Activated T-cell treated with anti-CD3 and anti-CD28 coated beads for 48 hours (primary cell): Measurements from ENCODE around the gene LCN1.
"Not testable (repeated sequence)": the region's sequence is repeated elsewhere in the genome, so short reads cannot be mapped to it uniquely, and the experiment has no call there.

Source experiments
- DNase-seq: peaks from one replicate; pipeline ENCODE4 v3.0.0-alpha.2; 2020; ENCODE audit warnings: low read depth

Gene LCN1

GRCh38 chr9:135522137-135522877, 1.1 kb downstream of the LCN1 start:
- DNase-seq = no peak

DNA sequence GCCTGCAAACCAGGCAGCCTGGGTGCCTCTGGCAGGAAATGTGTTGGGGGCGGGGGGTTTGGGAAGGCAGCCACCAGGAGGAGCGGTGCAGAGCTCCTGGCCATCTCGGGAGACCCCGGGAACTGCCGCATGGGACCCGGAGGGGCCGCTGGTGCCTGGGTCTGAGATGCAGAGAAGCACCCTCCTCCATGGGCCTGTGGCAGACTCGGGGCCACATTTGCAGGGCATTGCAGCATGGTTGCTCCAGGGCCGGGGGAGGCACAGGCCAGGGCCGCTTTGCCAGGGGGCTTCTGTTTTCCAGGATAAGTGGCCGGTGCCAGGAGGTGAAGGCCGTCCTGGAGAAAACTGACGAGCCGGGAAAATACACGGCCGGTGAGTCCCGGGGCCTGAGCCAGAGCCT, 1.7 kb downstream of the LCN1 start:
- no peak for DNase-seq

DNA sequence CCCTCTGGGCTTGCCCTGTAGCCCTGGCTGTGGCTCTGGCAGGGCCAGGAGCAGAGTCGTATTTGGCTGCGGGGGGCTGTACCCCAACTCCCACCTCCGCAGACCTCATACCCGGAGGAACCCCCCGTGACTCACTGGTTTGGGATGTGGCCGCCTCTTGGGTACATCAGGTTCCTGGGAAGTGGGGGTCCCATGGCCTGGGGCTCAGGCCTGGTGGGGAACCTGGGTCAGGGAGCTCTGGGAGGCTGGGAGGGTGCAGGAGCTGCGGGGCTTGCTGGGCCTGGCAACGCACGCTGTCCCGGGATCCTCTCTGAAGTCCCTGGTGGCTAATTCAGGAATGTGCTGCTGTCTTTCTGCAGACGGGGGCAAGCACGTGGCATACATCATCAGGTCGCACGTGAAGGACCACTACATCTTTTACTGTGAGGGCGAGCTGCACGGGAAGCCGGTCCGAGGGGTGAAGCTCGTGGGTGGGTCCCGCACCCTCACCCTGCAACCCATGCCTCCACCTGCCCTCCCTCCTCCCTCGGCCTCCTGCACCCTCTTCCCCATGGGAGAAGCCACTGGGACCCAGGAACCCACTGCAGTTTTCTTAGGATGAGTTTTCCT, 2.4 kb downstream of the LCN1 start:
- DNase-seq = no peak

GRCh38 chr9:135524130-135524861, 3.1 kb downstream of the LCN1 start:
- no peak for DNase-seq

GRCh38 chr9:135525241-135526088, 4.2 kb downstream of the LCN1 start:
- DNase-seq = no peak

DNA sequence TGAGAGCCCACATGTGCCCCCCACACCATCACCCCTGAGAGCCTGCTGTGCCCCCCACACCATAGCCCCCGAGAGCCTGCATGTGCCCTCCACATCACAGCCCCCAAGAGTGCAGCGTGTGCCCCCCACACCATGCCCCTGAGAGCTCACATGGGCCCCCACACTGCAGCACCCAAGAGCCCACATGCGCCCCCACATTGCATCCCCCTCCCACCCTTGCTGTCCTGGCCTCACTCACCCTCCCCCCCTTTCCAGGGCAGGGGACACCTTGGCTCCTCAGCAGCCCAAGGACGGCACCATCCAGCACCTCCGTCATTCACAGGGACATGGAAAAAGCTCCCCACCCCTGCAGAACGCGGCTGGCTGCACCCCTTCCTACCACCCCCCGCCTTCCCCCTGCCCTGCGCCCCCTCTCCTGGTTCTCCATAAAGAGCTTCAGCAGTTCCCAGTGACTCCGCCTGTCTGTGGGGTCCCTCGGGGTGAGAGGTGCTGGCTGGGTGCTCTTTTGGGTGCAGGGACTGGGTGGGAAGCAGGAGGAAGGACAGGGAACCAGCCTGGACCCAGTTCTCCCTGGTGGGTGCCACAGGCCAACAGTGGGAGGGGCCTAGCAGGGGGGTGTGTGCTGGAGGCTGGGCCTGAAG, 5.0 kb downstream of the LCN1 start:
- no peak for DNase-seq

DNA sequence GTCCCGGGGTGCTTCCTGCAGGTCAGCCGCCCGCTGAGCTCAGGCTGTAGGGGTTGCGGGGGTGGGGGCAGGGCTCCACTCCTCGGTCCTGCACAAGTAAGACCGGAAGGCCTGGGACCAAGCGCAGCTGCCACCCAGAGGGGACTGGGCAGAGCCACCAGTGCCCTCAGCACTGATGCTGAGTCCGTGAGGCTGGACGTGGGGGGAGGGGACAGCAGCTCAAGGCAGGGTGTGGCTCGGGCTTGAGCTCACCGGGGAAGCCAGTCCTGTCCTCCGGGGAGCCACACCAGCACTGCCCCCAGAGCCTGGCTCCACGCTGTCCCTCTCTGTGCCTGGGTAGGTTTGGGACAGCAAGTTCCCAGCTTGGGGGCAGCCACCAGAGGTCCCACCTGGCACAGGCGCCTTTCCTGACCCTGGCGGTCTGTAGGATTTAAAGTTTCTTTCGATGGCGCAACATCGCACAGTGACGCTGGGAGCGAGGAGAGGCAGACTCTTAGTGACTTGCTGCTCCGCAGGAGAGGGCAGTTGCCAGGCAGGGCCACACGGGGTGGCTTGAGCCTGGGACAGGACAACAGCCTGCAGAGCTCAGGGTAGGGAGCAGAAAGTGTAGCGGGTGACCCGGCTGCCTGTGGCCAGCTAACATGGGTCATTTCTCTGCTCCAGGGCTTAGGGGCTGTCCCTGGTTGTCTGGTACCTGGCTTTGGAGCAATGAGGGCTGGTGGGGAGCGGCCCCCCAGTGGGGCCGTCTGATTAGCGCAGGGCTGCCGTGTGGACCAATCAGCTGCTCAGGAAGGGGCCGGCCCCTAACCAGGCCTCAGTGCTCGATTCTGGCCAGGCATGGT, 5.7 kb downstream of the LCN1 start:
- no peak for DNase-seq

- DNase-seq = not testable (repeated sequence)
Observed at GRCh38 chr9:135528842-135529435, 7.7 kb downstream of the LCN1 start.

- no peak for DNase-seq
Observed at GRCh38 chr9:135530146-135530545, 8.9 kb downstream of the LCN1 start.

DNA sequence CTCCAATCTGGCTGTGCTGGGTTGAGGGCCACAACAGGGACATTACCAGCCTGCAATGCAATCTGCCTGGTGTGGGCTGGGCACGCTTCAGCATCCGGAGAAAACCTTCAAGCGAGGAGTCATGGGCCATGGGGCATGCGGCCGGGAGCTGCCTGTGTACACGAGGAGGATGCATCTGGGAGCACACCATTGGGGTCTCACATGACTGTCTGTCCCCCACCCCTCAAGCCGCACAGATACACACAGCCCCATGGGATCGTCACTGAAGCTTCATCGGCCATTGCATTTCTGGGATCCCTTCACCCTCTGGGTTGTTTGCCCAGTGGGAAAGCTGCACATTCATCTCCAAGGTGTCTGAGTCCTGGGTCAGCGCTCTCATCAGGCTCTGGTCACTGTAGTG, 9.9 kb downstream of the LCN1 start:
- DNase-seq = no peak

- DNase-seq = no peak
Observed at GRCh38 chr9:135533113-135533512, 11.9 kb downstream of the LCN1 start.

DNA sequence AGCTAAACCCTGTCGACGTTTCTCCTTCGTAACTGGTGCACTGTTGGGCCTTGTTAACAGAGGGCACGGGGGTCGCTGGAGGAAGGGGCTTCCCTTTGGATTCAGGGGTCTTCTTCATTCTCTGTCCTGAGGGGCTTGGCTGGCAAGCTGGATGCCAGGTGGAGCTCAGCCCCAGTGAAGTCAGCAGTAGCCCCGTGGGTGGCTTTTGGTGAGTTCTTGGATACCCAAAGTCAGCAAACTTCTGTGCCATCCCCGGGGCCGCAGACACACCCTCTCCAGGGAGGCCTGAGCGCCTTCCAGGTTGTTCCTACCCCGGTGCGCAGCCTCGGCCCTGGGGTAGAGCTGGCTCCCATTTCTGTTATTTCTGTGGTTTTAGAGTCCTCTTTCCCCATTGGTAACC, 12.4 kb downstream of the LCN1 start:
- DNase-seq = no peak

DNA sequence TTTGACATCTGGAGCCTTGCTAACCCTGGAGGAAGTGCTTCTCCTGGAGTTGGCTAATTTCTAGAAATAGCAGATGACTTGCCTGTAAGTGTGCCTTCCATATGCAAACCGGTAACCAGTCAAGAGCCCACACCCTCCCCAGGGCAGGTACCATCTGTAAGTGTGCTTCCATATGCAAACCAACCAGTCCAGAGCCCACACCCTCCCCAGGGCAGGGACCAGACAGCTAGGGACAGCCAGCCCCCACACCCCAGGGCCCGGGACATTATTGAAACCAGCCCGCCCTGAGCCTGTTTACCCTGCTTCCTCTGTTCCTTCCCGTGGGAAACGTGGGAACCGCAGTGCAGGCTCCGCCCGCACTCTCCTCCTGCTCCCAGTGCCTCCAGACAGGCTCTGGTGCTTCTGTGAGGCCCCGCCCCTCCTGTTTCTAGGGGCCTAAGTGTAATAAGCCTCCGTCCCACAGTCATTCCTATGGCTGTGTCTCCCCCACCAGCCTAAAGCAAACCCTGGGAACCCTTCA, 13.0 kb downstream of the LCN1 start:
- not testable (repeated sequence) for DNase-seq

GRCh38 chr9:135534826-135535225, 13.6 kb downstream of the LCN1 start:
- not testable (repeated sequence) for DNase-seq

DNA sequence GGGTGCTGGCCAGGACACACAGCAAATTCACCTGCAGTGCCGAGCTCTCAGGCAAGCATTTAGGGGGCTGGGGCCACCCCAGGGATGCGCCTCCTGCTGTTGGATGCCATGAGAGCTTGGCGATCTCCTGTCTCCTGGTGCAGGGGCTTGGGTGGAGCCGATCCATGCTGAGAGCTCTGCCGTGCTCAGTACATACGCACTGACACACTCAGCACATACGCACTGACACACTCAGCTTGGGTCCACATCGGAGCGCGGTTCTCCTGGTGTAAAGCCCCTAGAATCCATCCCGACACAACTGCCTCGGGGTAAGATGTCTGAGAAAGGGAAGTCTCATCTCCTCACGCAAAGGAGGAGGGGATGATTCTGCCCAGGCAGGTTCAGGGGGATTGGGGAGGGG, 14.4 kb downstream of the LCN1 start:
- DNase-seq = not testable (repeated sequence)

DNA sequence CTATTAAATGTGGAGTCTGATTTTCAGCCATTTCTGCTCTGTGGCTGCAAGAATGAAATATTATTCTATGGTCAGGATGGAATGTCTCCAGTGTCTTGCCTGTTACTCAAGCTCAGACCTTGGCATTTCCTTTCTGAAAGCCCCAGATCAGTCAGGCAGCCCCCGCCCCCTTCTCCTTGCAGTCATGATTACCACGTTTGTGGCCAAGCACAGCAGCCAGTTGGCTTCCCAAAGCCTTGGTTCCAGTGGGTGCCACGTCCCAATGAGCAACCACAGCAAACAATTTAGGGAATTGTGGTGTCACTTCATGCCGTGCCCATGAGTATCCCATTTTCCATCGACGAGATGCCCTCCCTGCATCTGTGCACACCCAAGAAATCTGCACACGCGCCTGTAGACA, 15.0 kb downstream of the LCN1 start:
- DNase-seq = no peak

GRCh38 chr9:135543262-135543894, 22.1 kb downstream of the LCN1 start:
- DNase-seq = not testable (repeated sequence)

DNA sequence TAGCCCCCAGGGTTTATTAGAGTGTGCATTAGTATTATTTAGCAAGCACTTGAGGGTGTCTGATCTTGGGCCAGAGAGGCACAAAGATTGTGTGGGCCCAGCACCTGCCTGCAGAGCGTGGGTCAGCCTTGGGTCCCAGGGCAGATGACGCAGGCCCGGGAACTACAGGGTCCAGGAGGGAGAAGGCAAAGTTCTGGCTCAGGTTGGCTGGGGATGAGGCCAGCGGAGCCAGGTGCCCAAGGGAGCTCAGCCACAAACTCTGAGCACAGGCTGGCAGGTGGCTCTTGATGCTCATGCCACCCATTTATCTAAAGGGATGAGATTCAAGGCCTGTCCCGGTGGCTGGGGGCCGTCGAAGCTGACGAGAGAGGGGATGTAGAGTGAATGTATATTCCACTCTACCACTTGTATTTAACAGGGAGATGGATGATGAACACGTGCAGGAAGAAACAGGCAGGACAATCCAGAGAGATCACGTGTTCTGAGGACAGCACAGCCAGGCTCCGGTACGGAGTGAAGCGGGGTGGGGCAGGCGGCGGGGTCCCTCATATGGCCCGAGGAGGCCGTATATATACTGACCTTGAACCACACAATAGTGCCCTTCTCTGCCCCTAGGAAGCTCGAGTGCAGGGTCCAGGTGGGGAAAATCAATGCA, 23.9 kb downstream of the LCN1 start:
- DNase-seq = no peak

DNA sequence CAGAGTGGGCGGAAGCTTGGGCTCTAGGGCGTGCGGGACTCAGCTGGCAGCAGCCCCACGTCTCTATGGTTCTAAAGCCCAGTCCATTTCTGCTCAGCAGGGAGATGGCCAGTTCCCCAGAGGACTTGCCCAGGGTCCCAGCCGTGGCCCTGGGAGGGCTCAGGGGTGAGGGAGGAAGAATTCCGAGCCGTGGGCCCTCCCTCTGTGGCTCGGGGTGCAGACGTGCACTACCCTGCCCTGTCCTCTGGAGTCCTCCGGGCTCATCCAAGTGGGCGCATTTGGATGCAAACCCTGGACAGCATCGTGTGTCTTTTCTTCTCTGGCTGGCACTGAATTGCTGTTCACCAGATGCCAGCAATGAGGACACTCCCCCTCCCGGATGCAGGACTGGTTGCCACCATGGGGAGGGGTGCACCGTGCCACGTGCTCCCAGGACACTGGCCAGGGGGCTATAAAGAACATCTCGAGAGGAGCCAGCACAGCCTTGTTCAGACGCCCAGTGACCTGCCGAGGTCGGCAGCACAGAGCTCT, 24.5 kb downstream of the LCN1 start, which contains the start of gene OBP2A:
OBP2A (plus strand) TSS at position 481 of the 531 bp plus-strand sequence. CDS start 55 bp downstream, outside the sequence.
- DNase-seq = not testable (repeated sequence)
